Spleen (tissue), 7 donors: ENCODE data around the gene EFCAB11.

ENCODE experiments used
- CTCF ChIP-seq, 11 experiments: fragments of 200-600 bp in 7 of 11; fragments of 450-650 bp in 4 of 11; sonication (generic) in 4 of 11; IDR thresholded peaks in 8 of 11; conservative IDR thresholded peaks in 3 of 11; 1 replicate in 7 of 11; 2 replicates in 4 of 11; pipeline versions ENCODE4 v1.4.0 to v1.8.0; 2016 to 2021; ENCODE audit warnings: antibody characterized with exemption in 11 of 11, inconsistent platforms in 4 of 11, mild to moderate bottlenecking in 1 of 11
- POLR2A ChIP-seq, 3 donors: fragments of 450-650 bp; IDR thresholded peaks; one replicate each; pipeline ENCODE4 v1.5.1; 2017; ENCODE audit warnings: antibody characterized with exemption in 3 of 3, mild to moderate bottlenecking in 1 of 3
- POLR2AphosphoS5 ChIP-seq, 3 donors: sonication (generic); formaldehyde crosslinking; IDR thresholded peaks; one replicate each; pipeline ENCODE4 v1.5.1; 2017; ENCODE audit warnings: antibody characterized with exemption in 3 of 3
- donor health status: DM: no; HTN: no; CAD: no; lungs with moderate emphysema.
- donor health status: DM: no; HTN: no; CAD: no.
- donor health status: DM: no; HTN: no; CAD: no.

GRCh38 chr14:89915114-89915878 lies 39.2 kb downstream of the EFCAB11 start:
- TF ChIP-seq CTCF (IDR thresholded peaks at IDR 0.05 in 8 of 11, conservative IDR thresholded peaks at IDR 0.05 in 3 of 11) (peak; percentile 78 to 93 (median 89)), POLR2A (IDR thresholded peaks at IDR 0.05) (no peak), POLR2AphosphoS5 (IDR thresholded peaks at IDR 0.05) (no peak)
